AG10803 (cell line): ENCODE data around the gene SLC25A22.

Experiments
- DNase-seq: peaks from one replicate; pipeline ENCODE4 v3.0.0; 2010; ENCODE audit warnings: low read depth
- H3K4me3 ChIP-seq: 2 replicates; pipeline ENCODE4 v1.5.1; 2011; ENCODE audit warnings: mild to moderate bottlenecking, low read length, control low read depth
- CTCF ChIP-seq: conservative IDR thresholded peaks from 2 replicates; pipeline ENCODE4 v1.5.1; 2011; ENCODE audit warnings: mild to moderate bottlenecking, low read length, control low read depth, inconsistent platforms

The SLC25A22 gene

GRCh38 chr11:783581-784015 lies 14.5 kb downstream of the SLC25A22 start:
- DNase-seq, result peak; percentile 90
- TF ChIP-seq CTCF, result peak; percentile 78
- H3K4me3 ChIP-seq, result peak overlapping the region; percentile 20

GRCh38 chr11:782264-783174 lies 15.6 kb downstream of the SLC25A22 start:
- DNase-seq, result no peak

GRCh38 chr11:779955-780532 lies 18.0 kb downstream of the SLC25A22 start:
- no peak overlapping the region for H3K4me3 ChIP-seq

More at GRCh38 chr11:782264-783174, 15.6 kb downstream of the SLC25A22 start:
- TF ChIP-seq CTCF, result no peak
- no peak overlapping the region for H3K4me3 ChIP-seq

GRCh38 chr11:778976-779954 lies 18.8 kb downstream of the SLC25A22 start:
- no peak for DNase-seq
- no peak for TF ChIP-seq CTCF
- H3K4me3 ChIP-seq, result no peak overlapping the region

More at GRCh38 chr11:779955-780532, 18.0 kb downstream of the SLC25A22 start:
- DNase-seq, result no peak
- no peak for TF ChIP-seq CTCF

GRCh38 chr11:777288-778255 lies 20.5 kb downstream of the SLC25A22 start, which contains the start of gene GATD1:
Gene GATD1 (minus strand): TSS chr11:777487. CDS start chr11:777462, 25 bp downstream.
- TF ChIP-seq CTCF, result no peak
- H3K4me3 ChIP-seq, result peak within 1 kb of the TSS; percentile 82
- peak; percentile 78 for DNase-seq
